WTC11 (cell line): Measurements from ENCODE around the gene ADAMTS18. TPM values are rescaled to one million over a fixed set of nuclear protein-coding genes. Genes with fewer than 3 reads are reported as not detected.

Source experiments
- ATAC-seq: fragments of 200-7000 bp; cut with Tn5 transposase; 2 replicates; pipeline ENCODE4 v1.10.0; 2021; ENCODE audit warnings: mild to moderate bottlenecking, moderate library complexity
- CTCF ChIA-PET: fragments of 300-600 bp; sonication (Branson Sonifier 250); formaldehyde crosslinking; loops from one replicate; lab custom pipeline; 2021; ENCODE audit warnings: antibody characterized with exemption; lab: Charles Lee
- POLR2A ChIA-PET: fragments of 350-600 bp; sonication (Branson Sonifier 250); formaldehyde crosslinking; loops from one replicate; lab custom pipeline; 2021; ENCODE audit warnings: antibody characterized with exemption; lab: Charles Lee
- DNase-seq: peaks from one replicate; pipeline ENCODE4 v3.0.0; 2021; ENCODE audit warnings: low spot score
- H3K27ac Mint-ChIP-seq: 2 replicates; pipeline ENCODE4 v1.8.0; 2021; ENCODE audit warnings: mixed read lengths
- H3K27me3 Mint-ChIP-seq: 2 replicates; pipeline ENCODE4 v1.8.0; 2021; ENCODE audit warnings: low read depth, mild to moderate bottlenecking, moderate library complexity, mixed read lengths
- H3K36me3 Mint-ChIP-seq: 2 replicates; pipeline ENCODE4 v1.8.0; 2021; ENCODE audit warnings: mixed read lengths
- H3K4me1 Mint-ChIP-seq: 2 replicates; pipeline ENCODE4 v1.8.0; 2022; ENCODE audit warnings: mixed read lengths
- H3K4me3 Mint-ChIP-seq: 2 replicates; pipeline ENCODE4 v1.8.0; 2021; ENCODE audit warnings: mild to moderate bottlenecking, moderate library complexity, mixed read lengths
- H3K9me3 Mint-ChIP-seq: 2 replicates; pipeline ENCODE4 v1.8.0; 2021; ENCODE audit warnings: mixed read lengths
- ARID4B ChIP-seq: sonication (generic); formaldehyde crosslinking; IDR thresholded peaks from 2 replicates; pipeline ENCODE4 v1.8.0; 2023; ENCODE audit warnings: missing genetic modification reagents, mild to moderate bottlenecking, borderline replicate concordance
- ATF3 ChIP-seq: sonication (generic); formaldehyde crosslinking; conservative IDR thresholded peaks from 2 replicates; pipeline ENCODE4 v1.8.1; 2022; ENCODE audit warnings: mild to moderate bottlenecking, missing genetic modification reagents
- CBFB ChIP-seq: sonication (generic); formaldehyde crosslinking; IDR thresholded peaks from 2 replicates; pipeline ENCODE4 v1.8.1; 2022; ENCODE audit warnings: mild to moderate bottlenecking, low read depth, missing genetic modification reagents
- GRHL2 ChIP-seq: fragments of 250-450 bp; sonication (Bioruptor Pico); IDR thresholded peaks from 2 replicates; pipeline ENCODE4 v1.8.0; 2022; ENCODE audit warnings: mild to moderate bottlenecking, moderate library complexity; ENCODE audit not compliant: insufficient replicate concordance, severe bottlenecking
- GTF2I ChIP-seq: fragments of 250-450 bp; sonication (Bioruptor Pico); conservative IDR thresholded peaks from 2 replicates; pipeline ENCODE4 v1.4.0; 2021; ENCODE audit warnings: mild to moderate bottlenecking
- MLX ChIP-seq: sonication (generic); formaldehyde crosslinking; IDR thresholded peaks from 2 replicates; pipeline ENCODE4 v1.8.1; 2023; ENCODE audit warnings: mild to moderate bottlenecking, missing genetic modification reagents, moderate library complexity
- MYBL2 ChIP-seq: sonication (generic); formaldehyde crosslinking; IDR thresholded peaks from 2 replicates; pipeline ENCODE4 v1.8.1; 2023; ENCODE audit warnings: mild to moderate bottlenecking, moderate library complexity, missing genetic modification reagents
- NFATC4 ChIP-seq: fragments of 250-450 bp; sonication (Bioruptor Pico); IDR thresholded peaks from 2 replicates; pipeline ENCODE4 v1.9.0; 2021; ENCODE audit warnings: mild to moderate bottlenecking
- NFYB ChIP-seq: sonication (generic); formaldehyde crosslinking; conservative IDR thresholded peaks from 2 replicates; pipeline ENCODE4 v1.8.0; 2022; ENCODE audit warnings: low read depth, missing genetic modification reagents
- NR1H2 ChIP-seq: sonication (generic); formaldehyde crosslinking; IDR thresholded peaks from 2 replicates; pipeline ENCODE4 v1.9.0; 2021; ENCODE audit warnings: mild to moderate bottlenecking, moderate library complexity, missing genetic modification reagents
- TCF7 ChIP-seq: sonication (generic); formaldehyde crosslinking; IDR thresholded peaks from 2 replicates; pipeline ENCODE4 v1.8.0; 2022; ENCODE audit warnings: mild to moderate bottlenecking, low read depth, missing genetic modification reagents, moderate library complexity
- TEAD1 ChIP-seq: sonication (generic); formaldehyde crosslinking; IDR thresholded peaks from 2 replicates; pipeline ENCODE4 v1.8.0; 2022; ENCODE audit warnings: mild to moderate bottlenecking, missing genetic modification reagents
- TEAD4 ChIP-seq: sonication (generic); formaldehyde crosslinking; IDR thresholded peaks from 2 replicates; pipeline ENCODE4 v1.8.0; 2022; ENCODE audit warnings: mild to moderate bottlenecking, missing genetic modification reagents
- ZNF425 ChIP-seq: fragments of 250-450 bp; sonication (Bioruptor Pico); conservative IDR thresholded peaks from 2 replicates; pipeline ENCODE4 v1.9.0; 2021; ENCODE audit warnings: mild to moderate bottlenecking
- ZNF671 ChIP-seq: fragments of 250-450 bp; sonication (Bioruptor Pico); IDR thresholded peaks from 2 replicates; pipeline ENCODE4 v1.8.0; 2021; ENCODE audit warnings: mild to moderate bottlenecking
- total RNA-seq: library from RNA; stranded (reverse); gene quantifications from 3 replicates; pipeline ENCODE4 v1.2.3, GENCODE V29; 2021
- TF ChIP-seq, protein P1 (sequence below): sonication (generic); formaldehyde crosslinking; IDR thresholded peaks from 2 replicates; pipeline ENCODE4 v1.8.1; 2023; ENCODE audit warnings: mild to moderate bottlenecking, moderate library complexity, missing genetic modification reagents
- TF ChIP-seq, protein P2 (sequence below): sonication (generic); formaldehyde crosslinking; conservative IDR thresholded peaks from 2 replicates; pipeline ENCODE4 v1.8.1; 2023; ENCODE audit warnings: mild to moderate bottlenecking, low read depth, missing genetic modification reagents, moderate library complexity

ADAMTS18 gene
- total RNA-seq, 1 experiment from 2014 or later = 0.17 TPM

DNA sequence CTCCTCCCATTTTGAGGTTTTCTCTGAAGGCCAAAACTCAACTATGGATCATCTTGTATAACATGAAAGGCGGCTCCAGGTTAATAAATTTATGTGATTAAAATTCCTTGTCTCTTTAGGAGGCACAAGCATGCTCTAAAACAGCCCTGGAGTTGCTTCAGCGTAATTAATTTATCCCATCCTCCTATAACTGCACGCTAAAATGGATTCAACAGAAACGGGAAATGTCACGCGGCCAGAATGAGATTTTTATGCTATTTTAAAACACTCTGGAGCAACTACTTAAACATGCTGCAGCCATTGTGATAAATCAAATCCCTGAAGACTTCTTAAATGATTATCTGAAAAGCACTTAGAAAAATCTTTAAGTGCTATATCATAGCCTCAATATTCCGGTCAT is 106.6 kb downstream of the ADAMTS18 start:
- H3K27me3 Mint-ChIP-seq = no peaks in the 10 kb centered on the region
- ChIA-PET CTCF (no interaction called here), POLR2A (no interaction called here)
- H3K9me3 Mint-ChIP-seq = no peaks in the 10 kb centered on the region
- TF ChIP-seq ATF3 (CRISPR knock-in tag) (no peak), NR1H2 (CRISPR knock-in tag) (no peak), CBFB (CRISPR knock-in tag) (no peak), ZNF671 (no peak), NFYB (CRISPR knock-in tag) (no peak), TEAD1 (no peak), TCF7 (no peak), MYBL2 (no peak), ARID4B (no peak), GTF2I (no peak), TEAD4 (no peak), MLX (CRISPR knock-in tag) (no peak), ZNF425 (no peak), GRHL2 (CRISPR knock-in tag) (no peak), NFATC4 (CRISPR knock-in tag) (no peak)
- TF ChIP-seq, protein P1, sequence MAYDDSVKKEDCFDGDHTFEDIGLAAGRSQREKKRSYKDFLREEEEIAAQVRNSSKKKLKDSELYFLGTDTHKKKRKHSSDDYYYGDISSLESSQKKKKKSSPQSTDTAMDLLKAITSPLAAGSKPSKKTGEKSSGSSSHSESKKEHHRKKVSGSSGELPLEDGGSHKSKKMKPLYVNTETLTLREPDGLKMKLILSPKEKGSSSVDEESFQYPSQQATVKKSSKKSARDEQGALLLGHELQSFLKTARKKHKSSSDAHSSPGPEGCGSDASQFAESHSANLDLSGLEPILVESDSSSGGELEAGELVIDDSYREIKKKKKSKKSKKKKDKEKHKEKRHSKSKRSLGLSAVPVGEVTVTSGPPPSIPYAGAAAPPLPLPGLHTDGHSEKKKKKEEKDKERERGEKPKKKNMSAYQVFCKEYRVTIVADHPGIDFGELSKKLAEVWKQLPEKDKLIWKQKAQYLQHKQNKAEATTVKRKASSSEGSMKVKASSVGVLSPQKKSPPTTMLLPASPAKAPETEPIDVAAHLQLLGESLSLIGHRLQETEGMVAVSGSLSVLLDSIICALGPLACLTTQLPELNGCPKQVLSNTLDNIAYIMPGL = no peak
- TF ChIP-seq, protein P2, sequence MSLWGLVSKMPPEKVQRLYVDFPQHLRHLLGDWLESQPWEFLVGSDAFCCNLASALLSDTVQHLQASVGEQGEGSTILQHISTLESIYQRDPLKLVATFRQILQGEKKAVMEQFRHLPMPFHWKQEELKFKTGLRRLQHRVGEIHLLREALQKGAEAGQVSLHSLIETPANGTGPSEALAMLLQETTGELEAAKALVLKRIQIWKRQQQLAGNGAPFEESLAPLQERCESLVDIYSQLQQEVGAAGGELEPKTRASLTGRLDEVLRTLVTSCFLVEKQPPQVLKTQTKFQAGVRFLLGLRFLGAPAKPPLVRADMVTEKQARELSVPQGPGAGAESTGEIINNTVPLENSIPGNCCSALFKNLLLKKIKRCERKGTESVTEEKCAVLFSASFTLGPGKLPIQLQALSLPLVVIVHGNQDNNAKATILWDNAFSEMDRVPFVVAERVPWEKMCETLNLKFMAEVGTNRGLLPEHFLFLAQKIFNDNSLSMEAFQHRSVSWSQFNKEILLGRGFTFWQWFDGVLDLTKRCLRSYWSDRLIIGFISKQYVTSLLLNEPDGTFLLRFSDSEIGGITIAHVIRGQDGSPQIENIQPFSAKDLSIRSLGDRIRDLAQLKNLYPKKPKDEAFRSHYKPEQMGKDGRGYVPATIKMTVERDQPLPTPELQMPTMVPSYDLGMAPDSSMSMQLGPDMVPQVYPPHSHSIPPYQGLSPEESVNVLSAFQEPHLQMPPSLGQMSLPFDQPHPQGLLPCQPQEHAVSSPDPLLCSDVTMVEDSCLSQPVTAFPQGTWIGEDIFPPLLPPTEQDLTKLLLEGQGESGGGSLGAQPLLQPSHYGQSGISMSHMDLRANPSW (CRISPR knock-in tag) = no peak
- no peaks in the 10 kb centered on the region for H3K36me3 Mint-ChIP-seq
- peaks cover 7% of the 10 kb centered on the region for H3K4me1 Mint-ChIP-seq
- no peak overlapping the region for H3K27ac Mint-ChIP-seq
- no peak overlapping the region for H3K4me3 Mint-ChIP-seq
- DNase-seq (no peak), ATAC-seq (no peak)
